NCI-H1105 (cell line): ENCODE results near the gene ROPN1L.

Source experiments
- DNase-seq: peaks from one replicate; lab custom pipeline; 2025; lab: John Stamatoyannopoulos, UW

Gene ROPN1L

GRCh38 chr5:10427978-10428377, 13.7 kb upstream of the ROPN1L start:
- no peak for DNase-seq

GRCh38 chr5:10431415-10431814, 10.3 kb upstream of the ROPN1L start:
- no peak for DNase-seq

DNA sequence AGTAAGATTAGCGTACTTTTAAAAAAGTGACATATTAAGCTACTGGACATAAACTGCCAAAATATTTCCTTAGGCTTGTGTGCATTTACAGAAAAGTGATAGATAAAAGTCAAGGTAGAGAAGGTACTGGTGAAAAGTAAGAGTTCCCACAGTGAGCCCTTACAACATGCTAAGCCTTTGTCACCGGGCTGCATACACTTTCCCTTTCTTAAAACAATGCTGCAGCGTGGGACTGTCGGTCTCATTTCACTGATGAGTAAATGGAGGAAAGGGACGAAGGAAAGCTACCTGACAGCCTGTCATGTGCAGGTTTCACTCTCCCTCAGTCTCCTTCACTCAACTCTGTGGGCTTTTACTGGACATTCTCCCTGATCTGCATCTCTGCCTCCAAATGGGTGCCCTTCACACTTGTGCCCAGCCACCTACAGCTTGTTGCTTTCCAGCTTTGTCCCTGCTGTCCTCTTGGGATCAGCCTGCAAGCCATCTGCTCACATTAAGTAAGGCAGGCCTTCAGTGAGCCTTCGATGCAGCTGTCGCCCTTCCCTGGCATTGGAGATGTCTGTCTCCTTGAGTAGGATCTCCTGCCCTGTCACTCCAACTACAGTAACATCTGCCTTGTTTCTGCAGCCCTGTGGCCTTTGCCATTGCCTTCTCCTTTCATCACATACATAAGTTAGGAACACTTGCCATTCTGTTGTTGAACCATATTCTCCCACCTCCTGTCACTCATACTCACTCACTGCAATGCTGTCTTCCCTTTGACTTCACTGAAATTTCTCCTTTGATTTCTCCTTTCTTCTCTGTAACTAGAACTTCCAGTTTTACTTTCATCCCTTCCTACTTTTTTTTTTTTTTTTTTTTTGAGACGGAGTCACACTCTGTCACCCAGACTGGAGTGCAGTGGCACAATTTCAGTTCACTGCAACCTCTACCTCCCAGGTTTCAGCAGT, 9.3 kb upstream of the ROPN1L start:
- DNase-seq = no peak

- no peak for DNase-seq
Observed at GRCh38 chr5:10434392-10434791, 7.3 kb upstream of the ROPN1L start.

DNA sequence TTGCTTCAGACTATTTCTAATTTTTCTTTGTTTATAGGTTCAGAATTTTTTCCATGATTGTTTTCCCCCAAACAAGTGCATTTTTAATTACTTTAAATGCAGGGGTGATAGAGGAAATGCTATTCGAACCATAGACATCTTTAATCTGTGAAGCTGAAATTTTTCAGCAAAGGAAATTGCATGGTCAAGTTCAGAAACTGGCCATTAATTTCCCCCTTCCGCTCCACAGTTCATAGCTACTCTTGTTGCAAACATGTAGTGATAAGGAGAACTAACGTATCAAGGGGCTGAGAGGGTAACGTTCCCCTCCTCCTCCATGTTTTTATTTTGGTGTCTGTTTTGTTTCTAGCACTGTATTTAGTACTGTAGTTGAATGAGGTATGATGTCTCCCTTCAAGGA, 3.4 kb upstream of the ROPN1L start:
- DNase-seq = no peak

GRCh38 chr5:10439692-10440091, 2.0 kb upstream of the ROPN1L start:
- no peak for DNase-seq

- no peak for DNase-seq
Observed at GRCh38 chr5:10440367-10440990, 1.2 kb upstream of the ROPN1L start.

DNA sequence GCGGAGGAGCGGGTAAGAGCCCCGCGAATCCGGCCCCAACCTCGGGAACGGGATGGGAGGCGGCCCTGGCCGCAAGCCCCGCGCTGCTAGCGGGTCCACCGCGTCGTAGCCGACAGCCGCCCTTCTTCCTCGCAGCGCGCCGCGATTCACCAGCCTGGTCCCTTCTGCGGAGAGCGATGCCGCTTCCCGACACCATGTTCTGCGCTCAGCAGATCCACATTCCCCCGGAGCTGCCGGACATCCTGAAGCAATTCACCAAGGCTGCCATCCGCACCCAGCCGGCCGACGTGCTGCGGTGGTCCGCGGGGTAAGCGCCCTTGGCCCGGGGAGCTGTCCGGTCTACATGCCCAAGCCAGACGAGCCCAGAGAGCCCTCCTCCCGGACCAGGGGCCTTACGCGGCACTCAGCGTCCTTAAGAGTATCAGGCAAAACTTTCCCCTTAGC, 335 bp downstream of the ROPN1L start:
- DNase-seq = peak; percentile 56

DNA sequence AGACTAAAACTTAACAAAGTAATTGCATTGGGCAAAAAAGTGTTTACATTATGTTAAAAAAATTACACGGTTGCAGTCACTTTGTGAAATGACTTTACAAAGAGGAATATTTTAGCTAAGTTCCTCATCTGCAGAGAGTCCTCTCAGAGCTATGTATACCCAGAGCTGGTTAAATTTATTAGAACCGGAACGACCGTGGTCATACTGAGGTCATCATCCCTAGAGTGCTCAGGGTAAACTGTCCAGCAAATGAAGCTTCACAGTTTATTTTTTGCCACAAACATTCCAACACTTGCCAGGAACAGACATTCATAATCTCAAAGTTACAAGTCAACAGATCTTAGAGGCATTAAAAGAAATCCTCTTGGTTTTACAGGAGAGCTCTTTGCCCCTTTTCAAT, 897 bp downstream of the ROPN1L start:
- no peak for DNase-seq

DNA sequence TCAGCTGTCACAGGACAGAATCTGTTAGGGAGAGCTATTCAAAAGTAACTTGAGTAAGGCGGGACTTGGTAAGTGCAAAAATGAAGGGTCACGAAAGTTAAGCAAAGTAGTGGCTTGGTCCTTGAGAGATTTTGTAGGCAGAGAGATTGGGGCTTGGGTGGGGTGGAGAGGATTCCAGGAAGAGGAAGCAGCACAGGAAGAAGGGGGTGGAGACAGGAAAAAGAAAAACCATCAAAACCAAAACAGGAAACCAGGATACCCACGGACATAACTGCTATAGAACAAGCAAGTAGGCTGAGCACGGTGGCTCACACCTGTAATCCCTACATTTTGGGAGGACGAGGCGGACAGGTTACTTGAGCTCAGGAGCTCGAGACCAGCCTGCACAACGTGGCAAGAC, 3.7 kb downstream of the ROPN1L start:
- no peak for DNase-seq

DNA sequence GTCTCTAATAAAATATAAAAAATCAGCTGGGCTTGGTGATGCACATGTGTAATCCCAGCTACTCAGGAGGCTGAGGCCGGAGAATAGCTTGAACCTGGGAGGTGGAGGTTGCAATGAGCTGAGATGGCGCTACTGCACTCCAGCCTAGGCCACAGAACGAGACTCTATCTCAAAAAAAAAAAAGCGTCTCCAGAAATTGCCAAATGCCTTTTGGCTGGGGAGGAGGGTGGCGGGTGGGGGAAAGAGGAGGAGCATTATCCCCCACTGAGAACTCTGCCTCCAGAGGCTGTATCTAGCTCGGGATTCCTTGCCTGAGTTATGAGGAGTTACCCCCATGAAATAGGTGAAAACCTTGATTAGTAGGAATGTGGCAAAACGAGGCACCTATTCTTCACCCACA, 4.8 kb downstream of the ROPN1L start:
- no peak for DNase-seq

DNA sequence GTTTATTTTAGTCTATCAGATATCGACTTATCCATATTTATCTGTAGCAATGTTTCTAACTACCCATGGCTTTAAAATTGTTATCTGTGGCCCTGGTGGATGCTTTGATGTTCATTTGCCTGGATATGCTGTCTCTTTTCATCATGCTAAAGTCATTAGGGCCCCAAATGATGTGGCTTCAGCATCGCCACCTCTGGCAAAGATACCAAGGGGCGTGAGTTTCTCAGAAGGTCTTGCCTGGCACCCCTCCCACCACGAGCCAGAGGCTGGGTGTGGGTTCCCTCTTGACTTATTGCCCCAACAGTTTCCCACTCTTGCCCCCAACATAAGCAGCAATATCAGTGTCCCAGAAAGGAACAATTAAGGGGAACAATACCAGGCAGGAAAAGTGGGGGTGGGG, 5.4 kb downstream of the ROPN1L start:
- DNase-seq = no peak

- DNase-seq = no peak
Observed at GRCh38 chr5:10448754-10449360, 7.2 kb downstream of the ROPN1L start.

DNA sequence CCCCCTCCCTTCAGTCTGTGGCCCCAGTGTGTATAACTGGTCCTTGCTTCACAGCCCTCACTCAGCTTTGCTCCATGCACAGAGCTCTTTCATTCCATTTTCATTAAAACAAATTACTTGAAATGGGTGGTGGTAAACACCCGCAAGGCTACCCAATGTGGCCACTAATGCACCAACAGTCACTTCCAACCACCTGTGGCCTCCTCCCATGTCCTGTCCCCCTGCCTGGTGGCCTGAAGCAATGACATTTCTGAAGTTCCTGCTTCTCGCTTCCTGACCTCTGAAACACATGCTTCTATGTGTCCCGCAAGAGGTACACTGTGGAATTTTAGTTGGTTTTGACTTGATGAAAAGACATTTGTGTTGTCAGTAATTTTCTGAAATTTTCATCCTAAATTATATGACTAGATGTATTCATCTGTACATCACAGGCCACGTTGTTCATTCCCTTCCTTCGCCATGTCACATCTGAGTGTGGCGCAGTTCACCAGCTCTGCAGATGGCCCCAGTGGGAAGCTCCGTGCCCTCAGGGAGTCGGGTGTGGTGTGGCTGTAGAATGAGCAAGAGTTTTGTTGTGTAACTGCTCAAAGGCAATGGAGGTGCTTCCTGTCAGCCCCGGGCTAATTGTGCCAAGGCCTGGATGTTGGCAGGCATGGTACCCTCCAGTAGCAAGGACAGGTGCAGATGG, 9.6 kb downstream of the ROPN1L start:
- DNase-seq = no peak

DNA sequence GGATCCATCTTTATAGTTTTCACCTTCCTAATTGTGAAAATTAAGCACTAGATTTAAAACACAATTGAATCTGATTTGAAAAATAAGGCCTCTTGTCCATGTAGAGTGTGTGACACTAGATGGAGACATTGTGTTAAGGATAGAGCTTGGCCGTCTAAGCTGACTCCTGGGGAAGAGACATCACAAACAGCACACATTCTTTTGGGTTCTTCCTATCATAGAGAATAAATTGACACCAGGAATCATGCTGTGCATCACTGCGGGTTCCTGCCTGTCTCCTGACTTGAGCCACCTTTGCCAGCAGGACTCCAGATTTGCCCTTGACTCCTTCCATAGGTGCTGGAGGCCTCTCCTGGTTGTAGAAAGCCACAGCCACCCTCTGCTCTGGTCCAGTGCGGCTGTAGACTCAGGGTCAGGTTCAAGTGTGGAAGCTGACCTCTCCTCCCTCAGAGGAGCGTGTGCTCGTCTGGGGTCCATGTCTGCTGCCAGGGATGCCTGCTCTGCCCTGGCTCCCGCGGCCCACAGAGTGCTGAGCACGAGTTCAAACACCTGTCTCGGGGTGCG, 11.2 kb downstream of the ROPN1L start:
- peak; percentile 44 for DNase-seq

GRCh38 chr5:10453545-10453944, 11.9 kb downstream of the ROPN1L start:
- no peak for DNase-seq

DNA sequence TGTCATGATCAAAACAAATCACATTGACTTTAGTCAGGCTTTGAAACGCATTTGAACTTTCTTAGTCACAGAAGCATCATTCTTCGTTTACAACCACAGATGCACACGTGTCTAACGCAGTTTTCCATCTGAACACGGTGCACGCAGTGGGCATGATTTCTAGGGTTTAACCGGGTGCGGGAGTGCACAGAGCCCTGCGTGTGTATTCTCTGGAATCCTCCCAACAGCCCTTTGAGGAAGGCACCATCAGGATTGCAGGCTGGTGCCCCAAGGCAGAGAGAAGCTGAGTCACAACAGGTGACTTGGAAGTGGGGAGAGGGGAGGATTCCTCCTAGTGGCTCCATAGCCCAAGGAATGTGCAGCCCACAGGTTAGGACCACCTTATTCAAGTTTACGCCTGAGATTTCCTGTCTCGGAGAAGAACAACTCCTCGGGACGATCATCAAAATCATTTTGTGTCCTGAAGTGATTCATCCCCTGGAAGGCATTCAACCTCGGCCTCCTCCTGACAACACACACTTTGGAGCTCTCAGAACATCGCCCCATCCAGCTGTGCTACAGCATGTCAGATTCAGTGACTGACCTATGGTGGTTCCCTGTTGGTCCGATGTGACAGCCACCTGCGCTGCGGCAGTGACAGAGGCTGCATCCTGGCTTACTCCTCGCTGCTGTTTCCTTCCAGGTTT, 13.1 kb downstream of the ROPN1L start:
- DNase-seq = no peak

DNA sequence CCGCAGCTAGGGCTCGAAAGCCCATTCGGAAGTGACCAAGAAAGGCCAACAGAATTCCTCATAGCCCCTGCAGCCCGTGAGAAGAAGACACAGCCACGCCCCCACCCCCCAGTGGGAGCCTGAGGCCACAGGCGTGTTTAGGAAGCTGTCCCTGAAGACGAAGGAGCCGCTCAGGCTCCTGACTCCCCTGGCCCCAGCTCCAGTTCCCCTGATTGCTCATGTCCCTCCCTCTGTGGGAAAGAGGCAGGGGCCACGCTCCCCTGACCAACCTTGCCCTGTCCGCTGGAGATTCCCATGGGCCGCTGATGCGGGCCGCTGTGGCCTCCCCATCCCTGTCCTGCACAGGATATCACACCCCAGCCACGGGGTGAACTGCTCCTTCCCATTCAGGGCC, 13.6 kb downstream of the ROPN1L start:
- DNase-seq = no peak

- DNase-seq = no peak
Observed at GRCh38 chr5:10456583-10457420, 15.1 kb downstream of the ROPN1L start.
